Mucosa of gallbladder (tissue), 1 donor: ENCODE data around the gene TMX2. TPM values are rescaled to one million over a fixed set of nuclear protein-coding genes. Genes with fewer than 3 reads are reported as not detected.
"Not testable (repeated sequence)": the region's sequence is repeated elsewhere in the genome, so short reads cannot be mapped to it uniquely, and the experiment has no call there.

Source experiments
- DNase-seq: peaks from one replicate; pipeline ENCODE4 v3.0.0-alpha.2; 2020; ENCODE audit warnings: low spot score
- total RNA-seq: library from RNA; stranded (reverse); gene quantifications from one replicate; pipeline ENCODE4 v1.2.1, GENCODE V29; 2021
- donor health status: DM: no; HTN: no; CAD: no.

TMX2 gene, protein sequence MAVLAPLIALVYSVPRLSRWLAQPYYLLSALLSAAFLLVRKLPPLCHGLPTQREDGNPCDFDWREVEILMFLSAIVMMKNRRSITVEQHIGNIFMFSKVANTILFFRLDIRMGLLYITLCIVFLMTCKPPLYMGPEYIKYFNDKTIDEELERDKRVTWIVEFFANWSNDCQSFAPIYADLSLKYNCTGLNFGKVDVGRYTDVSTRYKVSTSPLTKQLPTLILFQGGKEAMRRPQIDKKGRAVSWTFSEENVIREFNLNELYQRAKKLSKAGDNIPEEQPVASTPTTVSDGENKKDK
- 72.3 TPM for total RNA-seq

DNA sequence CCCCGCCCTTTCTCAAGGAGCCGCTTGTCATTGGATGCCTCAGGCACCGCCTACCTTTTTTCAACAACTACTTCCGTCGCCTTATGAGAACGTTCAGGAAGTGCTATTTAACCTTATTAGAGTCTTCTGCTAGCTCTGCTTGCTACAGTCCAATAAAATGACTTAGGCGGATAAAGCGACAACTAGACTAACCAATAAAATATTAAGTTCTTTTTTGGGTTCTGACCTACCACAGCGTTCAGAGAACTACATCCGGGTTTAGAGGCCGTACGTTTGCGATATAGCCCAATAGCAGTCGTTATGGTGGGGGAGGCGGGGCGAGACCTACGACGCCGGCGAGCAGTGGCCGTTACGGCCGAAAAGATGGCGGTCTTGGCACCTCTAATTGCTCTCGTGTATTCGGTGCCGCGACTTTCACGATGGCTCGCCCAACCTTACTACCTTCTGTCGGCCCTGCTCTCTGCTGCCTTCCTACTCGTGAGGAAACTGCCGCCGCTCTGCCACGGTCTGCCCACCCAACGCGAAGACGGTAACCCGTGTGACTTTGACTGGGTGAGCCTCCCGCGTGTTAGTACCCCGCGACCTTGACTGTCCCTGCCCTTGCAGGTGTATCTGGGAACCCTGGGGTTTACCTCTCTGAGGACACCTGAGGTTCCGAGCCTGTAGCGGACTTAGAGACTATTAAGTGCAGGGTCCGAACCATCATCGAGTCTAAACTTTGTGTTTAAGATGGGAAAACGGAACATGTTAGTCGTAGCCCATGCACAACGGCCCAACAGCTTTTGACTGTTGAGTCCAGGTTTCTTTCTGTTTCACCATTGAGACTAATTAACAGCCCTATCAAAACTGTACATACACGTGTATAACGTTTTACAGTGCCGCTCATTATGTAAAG is at the start of gene TMX2:
TSS of gene TMX2 (plus strand) at position 338 of the 895 bp plus-strand sequence. CDS start at position 364, 26 bp downstream.
- DNase-seq: peak; percentile 96

DNA sequence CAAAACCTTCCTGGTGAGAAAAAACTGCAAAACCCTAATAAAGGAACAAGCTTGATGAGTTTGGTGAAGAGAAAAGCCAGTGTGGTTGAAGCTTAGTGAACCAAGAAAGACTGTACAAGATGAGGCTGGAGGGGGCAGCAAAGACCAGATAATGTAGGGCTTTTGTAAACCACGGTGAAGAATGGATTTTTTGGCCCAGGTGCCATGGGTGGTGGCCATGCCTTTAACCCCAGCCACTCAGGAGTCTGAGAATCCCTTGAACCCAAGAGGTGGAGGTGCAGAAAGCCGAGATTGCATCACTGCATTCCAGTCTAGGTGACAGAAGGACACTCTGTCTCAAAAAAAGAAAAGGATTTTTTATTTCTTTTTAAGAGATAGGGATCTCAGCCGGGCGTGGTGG is 49.5 kb upstream of the TMX2 start:
- DNase-seq: no peak

DNA sequence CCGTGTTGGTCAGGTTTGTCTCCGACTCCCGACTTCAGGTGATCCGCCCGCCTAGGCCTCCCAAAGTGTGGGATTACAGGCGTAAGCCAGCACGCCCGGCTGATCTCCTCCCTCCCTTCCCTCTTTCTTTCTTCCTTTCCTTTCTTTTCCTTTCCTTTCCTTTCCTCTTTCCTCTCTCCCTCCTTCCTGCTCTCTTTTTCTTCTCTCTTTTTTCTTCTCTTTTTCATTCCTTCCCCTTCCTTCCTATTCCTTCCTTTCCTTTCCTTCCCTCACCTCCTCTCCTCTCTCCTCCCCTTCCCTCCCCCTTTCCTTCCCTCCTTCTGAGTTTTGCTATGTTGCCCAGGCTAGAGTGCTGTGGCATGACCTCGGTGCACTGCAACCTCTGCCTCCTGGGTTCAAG is 48.4 kb upstream of the TMX2 start:
- no peak for DNase-seq

DNA sequence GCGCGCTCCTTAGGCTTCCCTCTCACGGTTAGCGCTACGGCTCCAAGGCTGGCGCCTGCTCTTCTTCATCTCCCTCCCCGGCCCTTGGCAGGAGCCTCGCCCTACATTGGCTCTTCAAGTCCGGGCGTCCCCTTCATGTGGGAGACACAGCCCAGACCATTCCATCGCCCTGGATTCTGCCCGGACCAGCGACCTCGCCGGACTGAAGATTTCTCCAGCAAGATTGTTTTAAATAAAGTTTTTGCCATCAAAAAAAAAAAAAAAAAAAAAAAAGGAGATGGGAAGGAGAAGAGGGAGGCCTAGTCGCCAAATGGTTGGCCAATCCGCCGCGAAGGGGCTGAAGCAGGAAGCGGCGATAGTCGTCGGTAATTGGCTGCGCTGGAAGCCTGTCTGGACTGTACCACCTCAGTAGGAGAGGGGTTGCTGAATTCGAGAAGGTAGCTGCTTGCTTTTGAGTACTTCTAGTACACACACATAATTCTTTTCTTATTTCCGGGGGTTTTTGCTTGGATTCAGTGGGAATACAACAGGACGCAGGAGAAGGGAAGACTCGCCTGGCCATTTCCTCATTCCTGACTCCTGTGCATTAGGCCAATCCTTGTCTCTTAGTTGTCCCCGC is 45.2 kb upstream of the TMX2 start:
- peak; percentile 98 for DNase-seq

DNA sequence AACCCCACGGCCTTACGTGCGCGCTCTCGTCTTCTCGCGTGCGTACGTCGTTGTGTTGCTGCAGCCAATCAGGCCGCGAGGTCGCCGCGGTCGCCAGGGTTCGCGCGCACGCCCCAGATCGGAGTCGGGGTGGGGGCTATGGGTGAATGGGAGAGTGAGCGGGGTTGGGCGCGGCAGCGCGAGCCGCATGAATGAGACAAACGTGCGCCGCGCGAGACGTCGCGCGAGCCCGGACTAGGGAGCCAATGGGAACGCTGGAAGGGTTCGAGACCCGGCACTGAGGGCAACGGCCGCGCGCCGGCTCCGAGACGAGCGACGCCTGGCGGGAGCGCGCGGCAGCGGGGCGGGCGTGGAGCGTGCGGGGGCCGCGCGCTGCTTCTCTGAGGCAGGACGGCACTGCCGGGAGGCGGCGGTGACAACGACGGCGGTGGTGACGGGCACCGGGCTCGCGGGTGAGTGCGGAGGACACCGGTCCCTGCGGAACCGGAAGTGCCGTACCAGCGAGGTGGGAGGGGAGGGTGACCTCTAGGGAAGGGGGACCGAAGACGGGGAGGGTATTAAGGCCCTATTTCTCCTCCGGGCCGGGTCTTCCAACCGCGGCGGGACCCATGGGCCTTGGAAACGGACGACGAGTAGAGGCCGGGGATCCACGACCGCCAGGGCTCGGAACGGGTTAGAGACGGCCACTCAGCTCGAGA is 44.5 kb upstream of the TMX2 start, which contains the start of gene ZDHHC5:
TSS of gene ZDHHC5 (plus strand) at position 379 of the 698 bp plus-strand sequence. CDS start 4,977 bp downstream, outside the sequence.
- peak; percentile 99 for DNase-seq

DNA sequence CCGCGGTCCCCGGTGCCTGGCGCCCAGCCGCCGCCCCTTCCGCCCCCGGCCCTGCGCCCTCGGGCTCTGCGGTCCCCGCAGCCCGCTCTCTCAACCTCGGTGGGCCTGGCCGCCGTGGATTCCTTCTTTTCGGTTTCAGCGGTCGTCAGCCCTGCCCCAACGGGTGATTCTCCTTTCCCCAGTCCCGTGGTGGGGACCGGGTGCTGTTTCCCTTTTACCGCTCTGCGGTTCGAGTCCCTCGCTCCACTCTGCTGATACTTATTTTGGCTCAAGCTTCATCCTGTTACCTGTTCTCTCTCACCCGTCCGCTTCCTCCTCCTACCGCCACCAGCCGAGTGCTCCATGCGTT is 44.0 kb upstream of the TMX2 start:
- DNase-seq: no peak

DNA sequence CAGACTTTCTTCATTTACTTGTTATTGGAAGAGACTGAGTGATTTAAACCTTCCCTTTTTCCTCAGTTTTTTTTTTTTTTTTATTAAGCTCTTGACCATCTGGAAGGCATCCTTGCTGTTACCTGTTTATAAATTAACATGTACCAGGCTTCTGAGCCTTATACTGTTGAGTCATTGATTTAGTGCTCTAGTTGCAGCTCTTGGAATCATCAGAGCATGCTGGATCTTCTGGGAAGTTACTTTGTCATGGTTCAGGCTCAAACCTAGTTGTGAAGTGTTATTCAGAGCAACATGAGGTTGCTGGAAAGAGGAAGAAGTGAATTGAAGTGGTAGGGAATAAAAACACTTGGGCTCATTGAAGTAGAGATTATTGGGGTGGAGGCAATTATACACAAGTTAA is 38.1 kb upstream of the TMX2 start:
- DNase-seq: no peak

DNA sequence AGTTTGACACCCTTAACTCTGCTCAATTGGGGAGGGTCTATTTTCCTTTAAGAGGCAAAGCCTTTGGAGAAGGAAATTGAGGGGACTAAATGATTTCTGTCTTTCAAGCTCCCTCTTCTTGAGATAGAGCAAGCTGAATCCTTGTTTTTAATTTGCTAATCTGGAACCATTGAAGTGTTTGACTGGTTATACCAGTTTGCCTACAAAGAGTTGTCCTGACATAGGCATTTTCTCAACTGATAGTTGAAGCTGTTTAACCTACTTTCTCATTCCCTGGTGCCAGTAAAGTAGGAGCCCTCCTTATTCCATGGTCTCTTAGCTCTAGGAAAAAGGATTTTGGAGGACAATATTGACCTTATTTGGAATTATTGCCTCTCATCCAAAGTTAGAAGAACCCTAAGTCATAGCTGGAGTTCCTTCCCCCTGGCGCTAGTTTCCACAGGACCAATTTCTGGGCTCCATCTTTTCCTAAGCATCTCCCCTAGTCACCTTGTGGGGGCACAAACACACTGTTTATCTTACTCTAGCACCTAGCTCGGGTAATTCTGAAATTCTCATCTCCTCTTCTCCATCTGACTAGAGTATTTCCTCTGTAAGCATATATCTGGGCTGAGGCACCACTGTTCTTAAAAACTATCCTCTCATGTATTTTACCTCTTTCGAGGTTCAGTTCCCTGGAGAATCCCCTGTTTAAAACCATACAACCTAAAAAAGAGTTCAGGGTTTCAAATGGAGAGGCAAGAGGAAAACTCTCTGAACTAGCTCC is 37.0 kb upstream of the TMX2 start:
- DNase-seq: no peak

DNA sequence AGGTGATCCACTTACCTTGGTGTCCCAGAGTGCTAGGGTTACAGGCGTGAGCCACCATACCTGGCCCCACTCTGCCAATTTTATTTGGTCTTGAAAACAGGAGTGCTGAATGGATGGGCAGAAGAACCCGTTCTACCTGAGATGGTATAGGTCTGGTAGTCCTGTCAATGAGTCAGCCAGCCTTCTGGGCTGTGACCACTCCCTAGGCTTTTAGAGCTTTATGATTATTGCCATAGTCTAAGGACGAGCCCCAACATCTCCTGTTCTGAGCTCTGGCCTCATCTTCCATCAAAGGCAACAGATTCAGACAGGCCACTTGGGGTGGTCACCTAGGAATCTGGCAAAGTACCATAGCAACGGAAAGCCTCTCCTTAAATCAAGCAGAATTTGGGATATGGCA is 33.0 kb upstream of the TMX2 start:
- no peak for DNase-seq

DNA sequence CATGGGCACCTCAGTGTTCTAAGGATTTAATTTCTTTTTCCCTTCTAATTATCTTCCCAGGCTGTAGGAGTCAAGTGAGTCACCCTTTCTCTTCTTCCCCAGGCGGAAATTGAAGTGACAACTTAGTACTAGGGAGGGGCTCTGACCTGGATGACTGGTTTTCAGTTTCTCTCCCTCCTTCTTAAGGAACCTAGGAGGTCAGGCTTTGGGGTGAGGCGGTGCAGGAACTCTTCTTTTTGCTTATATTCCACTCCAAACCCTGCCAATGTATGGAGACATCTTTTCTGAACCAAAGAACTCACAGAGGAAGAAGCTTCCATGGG is 31.9 kb upstream of the TMX2 start:
- DNase-seq: no peak

DNA sequence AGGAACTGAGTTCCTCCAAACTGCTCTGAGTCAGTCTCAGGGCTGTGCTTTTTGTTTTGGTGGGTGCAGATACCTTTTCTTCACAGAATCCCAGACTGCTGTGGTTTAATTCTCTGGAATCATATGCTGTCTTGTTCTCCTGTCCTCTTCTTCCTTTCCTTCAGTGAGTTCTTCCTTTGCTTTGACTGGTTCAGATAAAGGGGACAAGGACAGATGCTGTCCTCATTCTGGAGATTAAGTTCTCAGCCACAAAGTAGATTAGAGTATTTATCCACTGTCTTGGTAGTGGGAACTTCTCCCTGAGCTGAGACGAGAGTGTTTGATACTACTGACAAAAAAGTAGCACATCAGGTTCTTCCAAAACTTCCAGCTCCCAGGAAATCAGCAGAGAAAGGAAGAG is 31.2 kb upstream of the TMX2 start:
- DNase-seq: no peak

DNA sequence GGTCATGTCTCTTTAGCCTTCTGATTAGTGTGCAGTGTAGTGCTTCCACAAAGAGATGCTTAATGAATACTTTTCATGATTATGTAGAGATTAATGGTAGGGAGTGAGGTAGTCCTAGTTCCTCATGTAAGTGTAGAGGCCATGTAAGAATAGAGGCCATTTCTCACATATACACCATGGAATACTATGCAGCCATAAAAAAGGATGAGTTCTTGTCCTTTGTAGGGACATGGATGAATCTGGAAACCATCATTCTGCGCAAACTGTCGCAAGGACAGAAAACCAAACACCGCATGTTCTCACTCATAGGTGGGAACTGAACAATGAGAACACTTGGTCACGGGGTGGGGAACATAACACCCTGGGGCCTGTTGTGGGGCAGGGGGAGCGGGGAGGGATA is 21.9 kb upstream of the TMX2 start:
- not testable (repeated sequence) for DNase-seq

DNA sequence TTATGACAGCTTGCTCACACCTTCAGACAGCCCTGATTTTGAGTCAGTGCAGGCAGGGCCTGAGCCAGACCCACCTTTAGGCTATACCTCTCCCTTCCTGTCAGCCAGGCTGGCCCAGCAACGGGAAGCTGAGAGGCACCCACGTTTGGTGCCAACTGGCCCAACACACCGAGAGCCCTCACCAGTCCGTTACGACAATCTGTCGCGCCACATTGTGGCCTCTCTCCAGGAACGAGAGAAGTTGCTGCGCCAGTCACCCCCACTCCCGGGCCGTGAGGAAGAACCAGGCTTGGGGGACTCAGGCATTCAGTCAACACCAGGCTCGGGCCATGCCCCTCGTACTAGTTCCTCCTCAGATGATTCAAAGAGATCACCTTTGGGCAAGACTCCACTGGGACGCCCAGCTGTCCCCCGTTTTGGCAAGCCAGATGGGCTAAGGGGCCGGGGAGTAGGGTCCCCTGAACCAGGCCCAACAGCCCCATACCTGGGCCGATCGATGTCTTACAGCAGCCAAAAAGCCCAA is 13.5 kb upstream of the TMX2 start:
- DNase-seq: no peak

DNA sequence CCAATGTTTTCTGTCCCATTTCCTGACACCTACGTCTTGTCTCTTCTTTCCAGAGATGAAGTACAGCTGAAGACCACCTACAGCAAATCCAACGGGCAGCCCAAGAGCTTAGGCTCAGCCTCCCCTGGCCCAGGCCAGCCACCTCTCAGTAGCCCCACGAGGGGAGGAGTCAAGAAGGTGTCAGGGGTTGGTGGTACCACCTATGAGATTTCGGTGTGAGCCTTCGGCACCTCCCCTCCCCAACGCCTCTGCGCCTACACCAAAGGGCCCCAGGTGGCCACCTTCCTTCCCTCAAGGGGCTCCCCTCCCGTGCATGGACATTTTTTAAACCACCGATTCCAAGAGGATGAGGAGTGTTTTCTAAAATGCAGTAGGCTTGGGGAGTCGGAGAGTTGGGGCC is 12.6 kb upstream of the TMX2 start:
- no peak for DNase-seq

DNA sequence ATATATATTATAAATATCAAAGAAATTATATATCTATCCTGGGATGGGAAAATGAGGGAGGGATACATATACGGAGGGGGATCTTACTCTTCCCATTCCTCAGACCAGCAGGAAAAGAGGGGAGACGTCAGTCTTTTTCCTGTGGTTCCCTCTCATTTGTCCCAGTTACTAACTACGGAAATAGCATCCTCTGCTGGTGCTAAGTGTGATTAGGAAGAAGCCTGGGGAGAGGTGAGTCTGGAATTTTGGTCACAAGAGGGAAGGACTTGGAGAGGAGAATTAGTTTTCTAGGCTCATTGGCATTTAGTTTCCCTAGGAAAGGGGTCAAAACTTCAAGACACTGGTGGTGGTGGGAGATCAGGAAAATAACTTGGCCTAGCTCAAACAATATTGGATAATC is 12.0 kb upstream of the TMX2 start:
- no peak for DNase-seq

DNA sequence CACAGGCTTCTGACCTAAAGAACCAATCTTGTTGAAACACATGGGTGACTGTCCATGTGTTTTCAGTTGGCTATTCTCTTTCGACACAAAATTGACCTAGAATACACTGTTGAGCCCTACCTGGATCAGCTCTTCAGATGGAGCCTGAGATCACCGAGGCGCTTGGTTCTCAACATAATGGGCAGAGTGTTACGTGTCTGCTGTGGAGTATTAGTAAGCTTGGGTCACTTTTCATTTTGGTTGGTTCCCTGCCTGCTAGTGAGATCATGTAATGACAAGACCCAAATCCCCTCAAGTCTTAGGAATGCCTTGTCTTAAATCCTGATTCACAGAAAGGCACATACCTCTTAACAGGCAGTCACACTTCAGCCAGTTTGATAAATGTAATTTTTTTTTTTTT is 9.1 kb upstream of the TMX2 start:
- DNase-seq: no peak

DNA sequence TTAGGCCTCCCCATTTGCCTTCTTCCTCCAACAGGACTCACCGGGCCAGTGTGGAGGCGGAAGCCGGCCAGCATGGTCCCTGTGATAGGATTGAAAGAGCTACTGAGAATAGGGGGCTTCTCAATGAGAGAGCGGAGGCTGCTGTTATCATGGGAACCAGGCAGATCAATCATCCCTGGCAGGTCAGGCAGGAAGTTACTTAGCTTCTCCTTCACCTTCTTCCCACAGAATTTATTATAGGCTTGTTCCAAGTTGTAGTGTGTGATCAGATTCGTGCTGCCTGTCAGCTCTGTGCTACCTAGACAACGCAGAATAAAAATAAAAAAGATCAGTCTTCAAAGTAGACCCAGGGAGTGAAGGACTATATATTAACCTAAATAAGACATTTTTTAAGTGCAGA is 7.5 kb upstream of the TMX2 start:
- no peak for DNase-seq

DNA sequence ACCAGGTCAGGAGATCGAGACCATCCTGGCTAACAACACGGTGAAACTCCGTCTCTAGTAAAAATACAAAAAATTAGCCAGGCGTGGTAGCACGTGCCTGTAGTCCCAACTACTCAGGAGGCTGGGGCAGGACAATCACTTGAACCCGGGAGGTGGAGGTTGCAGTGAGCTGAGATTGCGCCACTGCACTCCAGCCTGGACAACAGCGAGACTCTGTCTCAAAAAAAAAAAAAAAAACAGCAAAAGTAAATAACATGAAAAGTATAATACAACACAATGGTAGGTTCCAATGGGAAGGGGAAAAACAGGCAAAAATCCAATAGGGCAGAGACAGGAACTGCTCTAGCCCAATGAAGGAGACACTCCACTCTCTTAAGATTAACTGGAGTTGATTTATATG is 7.0 kb upstream of the TMX2 start:
- not testable (repeated sequence) for DNase-seq

DNA sequence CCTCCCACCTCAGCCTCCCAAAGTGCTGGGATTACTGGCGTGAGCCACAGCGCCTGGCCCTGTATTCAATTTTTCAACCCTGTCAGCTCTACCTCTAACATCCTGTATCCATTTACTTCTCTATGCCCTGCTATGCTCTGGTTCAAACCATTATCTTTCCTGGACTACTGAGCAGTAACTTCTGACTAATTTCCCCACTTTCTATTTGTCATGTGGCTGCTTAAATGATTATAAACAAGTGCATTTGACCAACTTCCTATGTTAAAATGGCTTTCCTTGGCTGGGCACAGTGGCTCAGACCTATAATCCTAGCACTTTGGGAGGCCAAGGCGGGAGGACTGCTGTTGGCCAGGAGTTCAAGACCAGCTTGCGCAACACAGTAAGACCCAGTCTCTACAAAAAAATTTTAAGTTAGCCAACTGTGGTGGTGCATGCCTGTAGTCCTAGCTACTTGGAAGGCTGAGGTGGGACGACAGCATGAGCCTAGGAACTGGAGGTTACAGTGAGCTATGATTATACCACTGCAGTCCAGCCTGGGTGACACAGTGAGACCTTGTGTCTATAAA is 2.5 kb upstream of the TMX2 start:
- DNase-seq: no peak

DNA sequence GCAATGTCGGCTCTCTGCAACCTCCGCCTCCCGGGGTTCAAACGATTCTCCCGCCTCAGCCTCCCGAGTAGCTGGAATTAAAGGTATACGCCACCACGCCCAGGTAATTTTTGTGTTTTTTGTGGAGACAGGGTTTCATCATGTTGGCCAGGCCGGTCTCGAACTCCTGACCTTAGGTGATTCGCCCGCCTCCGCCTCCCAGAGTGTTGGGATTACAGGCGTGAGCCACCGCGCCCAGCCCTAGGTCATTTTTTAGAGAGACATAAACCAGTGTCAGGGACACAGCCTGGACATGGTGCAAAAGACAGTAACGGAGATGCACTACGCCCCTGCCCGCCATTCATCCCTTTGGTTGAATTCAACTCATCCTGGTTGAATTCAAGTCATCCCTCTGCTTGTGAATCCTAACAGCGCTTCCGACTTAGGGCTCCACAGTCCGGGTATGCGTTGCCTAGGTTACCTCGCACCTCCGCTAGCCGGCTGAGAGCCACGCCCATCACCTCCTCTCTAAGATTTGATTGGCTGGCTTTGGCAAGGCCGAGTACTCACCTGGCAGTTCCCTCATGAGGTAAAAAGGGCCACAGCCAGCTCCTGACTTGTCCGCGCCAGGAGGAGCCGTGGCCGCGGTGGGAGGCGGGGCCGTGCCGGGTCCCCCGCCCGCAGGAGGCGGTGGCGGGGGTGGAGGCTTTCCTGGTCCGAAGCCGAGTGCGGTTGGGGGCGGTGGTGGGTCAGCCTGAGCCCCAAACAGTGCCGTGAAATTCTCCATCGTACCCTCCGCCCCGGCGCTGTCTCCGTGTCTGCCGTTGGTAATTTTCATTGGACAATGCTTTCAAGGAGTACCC is 758 bp upstream of the TMX2 start, which contains the start of gene MED19:
TSS of gene MED19 (minus strand) at position 802 of the 842 bp plus-strand sequence. CDS start at position 766, 36 bp downstream.
- DNase-seq: peak; percentile 87
